ENCODE data around the gene WDR93. TPM values are rescaled to one million over a fixed set of nuclear protein-coding genes. Genes with fewer than 3 reads are reported as not detected.

WDR93 gene
- total RNA-seq, 2 donors from 2014 or later = 0.19 TPM; not detected in 1

GRCh38 chr15:89728254-89728653, 37.6 kb downstream of the WDR93 start:
- ATAC-seq (replicated peaks in 1 of 2) (no peak), DNase-seq (no peak)
- Mint-ChIP-seq H3K27me3 (ENCODE audit: low read depth) (peaks cover 3% of the 10 kb centered on the region), H3K36me3 (ENCODE audit: insufficient read depth in 2 of 2) (no peaks in the 10 kb centered on the region), H3K9me3 (no peaks in the 10 kb centered on the region), H3K4me1 (ENCODE audit: low read depth) (no peaks in the 10 kb centered on the region), H3K4me3 (no peak overlapping the region), H3K27ac (no peak overlapping the region)

DNA sequence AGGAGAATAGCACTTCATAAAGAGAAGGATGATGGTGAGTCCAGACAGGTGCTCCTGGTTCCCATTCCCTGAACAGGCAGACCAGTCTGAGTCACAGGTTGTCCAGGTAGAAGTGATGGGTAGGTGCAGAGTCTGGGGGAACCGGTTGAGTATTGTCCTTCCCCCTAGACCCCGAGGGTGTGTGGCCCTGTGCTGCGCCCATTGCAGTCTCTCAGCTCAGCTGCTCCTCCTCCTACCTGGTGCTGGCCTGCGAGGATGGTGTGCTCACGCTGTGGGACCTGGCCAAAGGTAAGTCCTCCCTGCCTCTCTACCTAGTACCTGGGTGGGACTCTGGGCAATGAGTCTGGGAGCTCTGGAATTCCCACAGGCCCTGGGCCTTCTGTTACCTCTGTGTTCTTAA, 40.7 kb downstream of the WDR93 start:
- no peaks in the 10 kb centered on the region for H3K36me3 Mint-ChIP-seq (ENCODE audit: insufficient read depth in 2 of 2)
- DNase-seq (no peak), ATAC-seq (replicated peaks in 1 of 2) (no peak)
- H3K4me1 Mint-ChIP-seq (ENCODE audit: low read depth) = no peaks in the 10 kb centered on the region
- H3K4me3 Mint-ChIP-seq = no peak overlapping the region
- no peaks in the 10 kb centered on the region for H3K9me3 Mint-ChIP-seq
- H3K27me3 Mint-ChIP-seq (ENCODE audit: low read depth) = peaks cover 20% of the 10 kb centered on the region
- H3K27ac Mint-ChIP-seq = no peak overlapping the region

DNA sequence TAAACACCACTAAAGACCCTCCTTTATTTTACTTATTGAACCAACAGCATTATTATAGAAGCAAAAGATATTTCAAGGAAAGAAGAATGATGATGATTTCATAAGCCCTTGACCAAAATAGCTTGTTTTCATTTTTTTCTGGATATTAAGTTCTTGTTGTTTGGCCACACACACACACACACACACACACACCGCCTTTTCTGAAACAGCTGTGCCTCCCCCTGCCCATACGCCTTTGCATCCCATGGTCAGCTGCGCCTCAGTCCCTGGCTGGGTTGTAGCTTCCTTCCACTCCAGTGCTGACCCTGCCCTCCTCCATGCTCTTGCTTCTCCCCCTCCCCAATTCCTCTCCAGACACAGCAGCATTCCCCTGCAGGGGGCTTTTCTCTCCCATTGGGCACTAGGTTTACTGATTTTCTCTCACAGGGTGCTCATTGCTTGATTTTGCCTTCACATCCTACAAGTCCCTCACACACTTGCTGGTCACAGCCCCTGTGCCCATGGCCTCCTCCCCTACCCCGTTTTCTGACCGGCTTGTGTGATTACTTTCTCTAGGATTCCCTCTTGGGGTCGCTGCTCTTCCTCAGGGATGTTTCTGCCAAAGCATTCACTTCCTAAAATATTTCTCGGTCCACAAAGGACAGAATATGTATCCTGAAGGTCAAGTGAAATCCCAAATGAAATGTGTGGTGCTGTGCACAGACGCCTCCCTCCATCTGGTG, 42.0 kb downstream of the WDR93 start:
- no peaks in the 10 kb centered on the region for H3K36me3 Mint-ChIP-seq (ENCODE audit: insufficient read depth in 2 of 2)
- no peaks in the 10 kb centered on the region for H3K9me3 Mint-ChIP-seq
- H3K4me3 Mint-ChIP-seq = no peak overlapping the region
- no peaks in the 10 kb centered on the region for H3K4me1 Mint-ChIP-seq (ENCODE audit: low read depth)
- no peak overlapping the region for H3K27ac Mint-ChIP-seq
- DNase-seq (no peak), ATAC-seq (replicated peaks in 1 of 2) (no peak)
- peaks cover 23% of the 10 kb centered on the region for H3K27me3 Mint-ChIP-seq (ENCODE audit: low read depth)

DNA sequence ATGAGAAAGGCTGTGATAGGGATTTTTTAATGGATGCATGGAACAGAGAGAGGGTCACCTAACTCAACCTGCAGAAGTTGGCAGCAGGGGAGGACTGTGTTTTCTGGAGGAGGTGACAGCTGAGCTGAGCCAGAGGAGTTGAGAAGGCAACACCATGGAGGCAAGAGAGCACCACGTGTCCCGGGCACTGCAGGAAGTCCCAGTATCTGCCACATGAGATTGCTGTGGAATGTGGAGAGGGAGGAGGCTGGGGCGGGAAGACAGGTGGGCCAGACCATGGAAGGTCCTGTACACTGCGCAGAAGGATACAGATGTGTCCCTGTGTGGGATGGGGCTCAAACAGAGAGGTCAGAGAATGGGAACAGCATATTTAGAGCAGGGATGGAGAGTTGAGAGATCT, 45.2 kb downstream of the WDR93 start:
- Mint-ChIP-seq H3K27me3 (ENCODE audit: low read depth) (peaks cover 23% of the 10 kb centered on the region), H3K4me3 (no peak overlapping the region), H3K27ac (no peak overlapping the region), H3K36me3 (ENCODE audit: insufficient read depth in 2 of 2) (no peaks in the 10 kb centered on the region), H3K9me3 (no peaks in the 10 kb centered on the region), H3K4me1 (ENCODE audit: low read depth) (peaks cover 5% of the 10 kb centered on the region)
- DNase-seq (no peak), ATAC-seq (replicated peaks in 1 of 2) (no peak)

GRCh38 chr15:89740137-89740536, 49.5 kb downstream of the WDR93 start:
- H3K9me3 Mint-ChIP-seq = no peaks in the 10 kb centered on the region
- peaks cover 5% of the 10 kb centered on the region for H3K4me1 Mint-ChIP-seq (ENCODE audit: low read depth)
- DNase-seq (peak; percentile 61 to 73), ATAC-seq (replicated peaks in 1 of 2) (peak; percentile 88 to 89)
- no peak overlapping the region for H3K27ac Mint-ChIP-seq
- H3K4me3 Mint-ChIP-seq = peak overlapping the region in 1 of 2 donors; percentile 29
- peaks cover 13% of the 10 kb centered on the region for H3K27me3 Mint-ChIP-seq (ENCODE audit: low read depth)
- no peaks in the 10 kb centered on the region for H3K36me3 Mint-ChIP-seq (ENCODE audit: insufficient read depth in 2 of 2)

- H3K36me3 Mint-ChIP-seq (ENCODE audit: insufficient read depth in 2 of 2) = no peaks in the 10 kb centered on the region
- DNase-seq = no peak
- H3K27ac Mint-ChIP-seq = no peak overlapping the region
- no peak overlapping the region for H3K4me3 Mint-ChIP-seq
- no peak for ATAC-seq (replicated peaks in 1 of 2)
- peaks cover 5% of the 10 kb centered on the region for H3K4me1 Mint-ChIP-seq (ENCODE audit: low read depth)
- H3K9me3 Mint-ChIP-seq = no peaks in the 10 kb centered on the region
- H3K27me3 Mint-ChIP-seq (ENCODE audit: low read depth) = no peaks in the 10 kb centered on the region
Observed at GRCh38 chr15:89743011-89743410, 52.4 kb downstream of the WDR93 start.

GRCh38 chr15:89743594-89743993, 53.0 kb downstream of the WDR93 start:
- no peaks in the 10 kb centered on the region for H3K9me3 Mint-ChIP-seq
- peaks cover 5% of the 10 kb centered on the region for H3K4me1 Mint-ChIP-seq (ENCODE audit: low read depth)
- H3K4me3 Mint-ChIP-seq = no peak overlapping the region
- H3K27me3 Mint-ChIP-seq (ENCODE audit: low read depth) = peaks cover 5% of the 10 kb centered on the region
- ATAC-seq (replicated peaks in 1 of 2) (no peak), DNase-seq (no peak)
- H3K27ac Mint-ChIP-seq = no peak overlapping the region
- no peaks in the 10 kb centered on the region for H3K36me3 Mint-ChIP-seq (ENCODE audit: insufficient read depth in 2 of 2)

DNA sequence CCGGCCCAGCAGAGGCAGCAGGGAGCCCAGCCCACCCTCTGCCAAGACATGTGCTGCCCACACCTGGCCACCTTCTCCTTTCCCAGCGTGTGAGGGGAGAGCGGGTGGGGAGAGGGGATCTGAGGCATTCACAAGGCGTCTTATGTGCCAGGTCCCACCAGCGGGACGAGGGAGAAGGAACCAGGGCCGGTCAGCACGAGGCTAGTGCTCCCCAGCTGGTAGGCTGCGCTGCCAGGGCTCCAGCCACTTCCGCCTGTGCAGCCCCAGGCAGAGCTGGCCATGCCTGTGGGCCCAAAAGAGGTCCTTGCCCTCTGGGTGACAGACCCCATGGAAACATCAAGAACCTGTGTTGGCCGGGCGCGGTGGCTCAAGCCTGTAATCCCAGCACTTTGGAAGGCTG, 54.5 kb downstream of the WDR93 start:
- Mint-ChIP-seq H3K36me3 (ENCODE audit: insufficient read depth in 2 of 2) (no peaks in the 10 kb centered on the region), H3K27me3 (ENCODE audit: low read depth) (peaks cover 20% of the 10 kb centered on the region)

GRCh38 chr15:89745768-89746167, 55.2 kb downstream of the WDR93 start:
- H3K36me3 Mint-ChIP-seq (ENCODE audit: insufficient read depth in 2 of 2) = no peaks in the 10 kb centered on the region
- ATAC-seq (replicated peaks in 1 of 2) (no peak), DNase-seq (no peak)
- peaks cover 6% of the 10 kb centered on the region for H3K4me1 Mint-ChIP-seq (ENCODE audit: low read depth)
- no peak overlapping the region for H3K4me3 Mint-ChIP-seq
- H3K27me3 Mint-ChIP-seq (ENCODE audit: low read depth) = peaks cover 20% of the 10 kb centered on the region
- H3K27ac Mint-ChIP-seq = no peak overlapping the region
- no peaks in the 10 kb centered on the region for H3K9me3 Mint-ChIP-seq

More for the DNA sequence above, 54.5 kb downstream of the WDR93 start:
- H3K9me3 Mint-ChIP-seq = no peaks in the 10 kb centered on the region
- ATAC-seq (replicated peaks in 1 of 2) (no peak), DNase-seq (no peak)
- H3K27ac Mint-ChIP-seq = no peak overlapping the region
- H3K4me1 Mint-ChIP-seq (ENCODE audit: low read depth) = peaks cover 8% of the 10 kb centered on the region
- H3K4me3 Mint-ChIP-seq = no peak overlapping the region

- DNase-seq = no peak
- no peaks in the 10 kb centered on the region for H3K36me3 Mint-ChIP-seq (ENCODE audit: insufficient read depth in 2 of 2)
- H3K4me3 Mint-ChIP-seq = no peak overlapping the region
- peaks cover 20% of the 10 kb centered on the region for H3K27me3 Mint-ChIP-seq (ENCODE audit: low read depth)
- no peak for ATAC-seq (replicated peaks in 1 of 2)
- H3K4me1 Mint-ChIP-seq (ENCODE audit: low read depth) = peaks cover 6% of the 10 kb centered on the region
- H3K9me3 Mint-ChIP-seq = no peaks in the 10 kb centered on the region
- no peak overlapping the region for H3K27ac Mint-ChIP-seq
Observed at GRCh38 chr15:89746386-89746780, 55.8 kb downstream of the WDR93 start.

GRCh38 chr15:89747708-89748682, 57.4 kb downstream of the WDR93 start:
- no peak for DNase-seq
- Mint-ChIP-seq H3K9me3 (no peaks in the 10 kb centered on the region), H3K36me3 (ENCODE audit: insufficient read depth in 2 of 2) (no peaks in the 10 kb centered on the region), H3K4me1 (ENCODE audit: low read depth) (peaks cover 6% of the 10 kb centered on the region), H3K27me3 (ENCODE audit: low read depth) (peaks cover 28% of the 10 kb centered on the region), H3K27ac (no peak overlapping the region), H3K4me3 (no peak overlapping the region)
- no peak for ATAC-seq (replicated peaks in 1 of 2)

- Mint-ChIP-seq H3K9me3 (no peaks in the 10 kb centered on the region), H3K36me3 (ENCODE audit: insufficient read depth in 2 of 2) (no peaks in the 10 kb centered on the region), H3K4me3 (peak overlapping the region in 1 of 2 donors; percentile 76), H3K27ac (no peak overlapping the region), H3K27me3 (ENCODE audit: low read depth) (peaks cover 28% of the 10 kb centered on the region), H3K4me1 (ENCODE audit: low read depth) (peaks cover 6% of the 10 kb centered on the region)
- ATAC-seq (replicated peaks in 1 of 2) = no peak
- DNase-seq = no peak
Observed at GRCh38 chr15:89749054-89749453, 58.4 kb downstream of the WDR93 start.

DNA sequence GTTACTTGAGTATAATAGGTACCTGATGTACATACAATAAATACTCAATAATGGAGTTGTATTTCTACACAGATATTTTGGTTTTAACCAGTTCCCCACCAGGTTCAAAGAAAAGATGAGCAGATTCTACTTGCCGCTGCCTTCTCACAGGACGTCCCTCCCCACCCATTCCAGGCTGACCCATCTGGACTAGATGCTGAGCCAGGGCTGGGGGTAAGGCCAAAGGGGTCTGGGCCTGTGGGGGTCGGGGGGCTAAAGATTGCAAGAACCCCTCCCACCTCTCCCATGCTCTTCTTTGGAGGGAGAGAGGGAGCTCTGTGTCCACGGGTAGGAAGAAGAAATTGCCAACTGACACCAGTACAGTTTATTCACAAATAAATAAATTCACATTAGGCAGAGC, 58.9 kb downstream of the WDR93 start:
- Mint-ChIP-seq H3K4me1 (ENCODE audit: low read depth) (peaks cover 6% of the 10 kb centered on the region), H3K4me3 (peak overlapping the region; percentile 74 to 76), H3K27ac (no peak overlapping the region), H3K36me3 (ENCODE audit: insufficient read depth in 2 of 2) (no peaks in the 10 kb centered on the region), H3K9me3 (no peaks in the 10 kb centered on the region), H3K27me3 (ENCODE audit: low read depth) (peaks cover 28% of the 10 kb centered on the region)
- ATAC-seq (replicated peaks in 1 of 2) (no peak), DNase-seq (no peak)
